ENCODE results near the gene RFTN1.

The RFTN1 gene

DNA sequence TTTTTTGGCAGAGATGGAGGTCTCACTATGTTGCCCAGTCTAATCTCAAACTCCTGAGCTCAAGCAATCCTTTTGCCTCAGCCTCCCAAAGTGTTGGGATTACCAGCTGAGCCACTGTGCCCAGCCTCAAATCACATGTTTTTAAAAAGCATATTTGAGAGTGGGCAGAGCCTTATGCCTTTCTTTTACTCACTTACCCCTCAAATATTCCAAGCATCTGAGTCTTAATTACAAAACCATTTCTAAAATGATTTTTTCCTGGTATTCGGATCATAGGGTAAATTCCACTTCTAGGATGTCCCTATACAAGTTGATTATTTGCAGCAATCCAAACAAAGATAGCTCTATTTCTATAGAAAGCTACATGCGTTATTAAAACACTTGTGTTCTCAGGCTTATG is 106.1 kb downstream of the RFTN1 start:
- no peak for DNase-seq (ENCODE audit: low read depth in 3 of 3)

- DNase-seq (ENCODE audit: low read depth in 3 of 3), result no peak
These were observed 106.9 kb downstream of the RFTN1 start for GRCh38 chr3:16406579-16406978.

- DNase-seq (ENCODE audit: low read depth in 3 of 3), result no peak
These were observed 107.3 kb downstream of the RFTN1 start for GRCh38 chr3:16406166-16406565.

- no peak for DNase-seq (ENCODE audit: low read depth in 3 of 3)
These were observed 109.1 kb downstream of the RFTN1 start for GRCh38 chr3:16404349-16404895.

DNA sequence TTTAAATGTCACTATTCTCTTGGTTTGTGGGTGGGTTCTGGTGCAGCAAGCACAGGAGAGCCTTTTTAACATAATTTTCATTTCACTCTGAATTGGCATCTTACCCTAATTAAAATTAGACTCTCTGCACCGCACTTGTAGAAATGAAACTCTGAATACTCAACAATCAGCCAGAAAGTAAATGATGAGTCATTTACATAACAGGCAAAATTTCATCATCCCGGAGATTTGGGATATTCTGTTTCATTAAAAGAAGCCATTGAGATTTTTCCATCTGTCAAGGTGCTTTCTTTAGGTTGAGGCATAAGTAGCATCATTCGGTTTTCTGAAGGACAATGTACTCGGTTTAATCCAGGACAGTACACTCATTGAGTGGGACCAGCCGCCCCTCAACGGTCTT is 111.0 kb downstream of the RFTN1 start:
- no peak for DNase-seq (ENCODE audit: low read depth in 3 of 3)

DNA sequence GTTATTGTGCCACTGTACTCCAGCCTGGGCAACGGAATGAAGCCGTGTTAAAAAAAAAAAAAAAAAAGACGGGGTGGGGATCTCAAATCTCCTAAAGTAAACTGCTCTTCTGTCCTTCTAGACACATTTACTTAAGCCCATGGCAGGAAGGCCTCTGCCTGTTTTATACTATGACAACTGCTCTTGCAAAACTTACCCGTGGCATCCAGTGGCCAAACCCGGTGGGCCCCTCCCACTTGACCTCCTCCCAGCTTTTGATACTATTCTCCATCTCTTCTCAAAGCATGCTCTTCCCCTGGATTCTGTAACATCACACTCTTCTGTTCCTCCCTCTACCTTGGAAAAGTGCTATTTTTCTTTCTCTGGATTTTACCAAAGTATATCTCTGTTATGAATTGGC is 112.2 kb downstream of the RFTN1 start:
- no peak for DNase-seq (ENCODE audit: low read depth in 3 of 3)

DNA sequence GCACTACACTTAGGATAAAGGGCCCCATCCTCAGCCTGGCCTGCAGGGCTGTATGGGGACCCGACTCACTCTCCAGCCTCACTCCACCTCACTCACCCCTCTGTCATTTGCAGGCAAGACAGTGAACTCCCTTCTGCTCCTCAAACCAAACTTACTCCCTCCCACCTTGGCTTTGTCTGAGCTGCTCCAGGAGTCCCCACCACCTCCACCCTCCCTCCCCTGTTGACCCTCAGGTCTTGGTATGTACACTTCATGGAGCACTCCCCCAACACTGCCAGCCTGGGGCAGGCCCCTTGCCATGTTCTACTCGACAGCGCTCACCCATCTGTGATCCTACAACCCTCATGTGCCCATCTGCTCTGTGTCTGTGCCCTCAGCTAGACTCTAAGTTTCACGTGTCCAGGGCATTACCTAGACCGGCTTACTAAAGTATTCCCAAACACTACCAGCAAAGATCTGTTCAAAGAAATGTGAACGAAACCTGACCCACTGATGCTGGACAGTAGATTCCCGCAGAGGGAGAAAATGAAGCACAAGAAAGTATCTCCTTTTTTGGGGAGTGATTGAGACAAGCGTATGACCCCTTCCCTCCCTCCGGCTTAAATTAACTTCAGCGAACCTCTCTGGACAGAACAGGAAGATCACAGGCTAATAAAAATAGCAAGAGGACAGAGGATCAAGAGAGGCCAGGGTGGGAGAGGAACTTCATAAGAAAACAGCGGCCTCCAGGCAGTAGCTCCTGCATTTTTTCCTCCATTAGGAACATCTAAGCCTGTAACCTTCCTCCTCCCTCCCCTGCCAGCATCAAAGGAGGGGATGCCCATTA is 113.2 kb downstream of the RFTN1 start:
- DNase-seq (ENCODE audit: low read depth in 3 of 3), result no peak

GRCh38 chr3:16399473-16399872 is 114.0 kb downstream of the RFTN1 start:
- DNase-seq (ENCODE audit: low read depth in 3 of 3), result no peak

DNA sequence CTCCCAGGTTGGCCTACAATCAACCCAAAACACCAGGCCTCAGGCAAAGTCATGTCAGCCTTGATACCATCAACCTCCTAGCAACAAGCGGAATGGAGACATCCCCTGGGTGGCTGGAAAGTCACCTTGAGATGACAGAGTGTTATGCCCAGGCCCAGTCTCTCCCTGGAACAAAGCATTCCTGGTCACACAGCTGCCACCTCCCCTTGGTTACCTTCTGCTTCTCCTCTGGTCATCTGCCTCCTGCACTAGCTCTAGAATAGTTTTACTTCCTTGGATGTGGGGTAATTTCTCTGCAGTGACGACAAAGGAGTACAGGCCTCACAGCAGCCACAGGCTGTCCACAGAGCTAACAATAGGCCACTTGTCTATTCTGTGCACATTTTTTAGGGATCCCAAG is 114.9 kb downstream of the RFTN1 start:
- no peak for DNase-seq (ENCODE audit: low read depth in 3 of 3)

DNA sequence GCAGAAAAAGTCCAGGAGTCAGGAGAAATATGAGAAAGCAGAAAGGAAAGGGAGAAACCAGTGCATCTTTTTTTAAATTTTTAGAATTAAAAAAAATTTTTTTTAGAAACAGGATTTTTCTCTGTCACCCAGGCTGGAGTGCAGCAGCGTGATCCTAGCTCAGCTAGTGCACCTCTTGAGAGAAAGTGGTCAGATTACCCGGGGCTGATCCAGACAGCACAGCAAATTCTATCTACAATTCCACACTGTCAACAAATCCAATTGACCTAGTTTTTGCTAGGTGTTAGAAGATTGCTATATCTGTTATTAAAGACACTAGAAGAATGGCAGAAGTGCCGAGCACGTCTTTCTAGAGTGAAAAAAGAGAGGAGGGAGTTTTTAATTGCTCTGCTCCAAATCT is 117.3 kb downstream of the RFTN1 start:
- DNase-seq (ENCODE audit: low read depth in 3 of 3), result no peak

- DNase-seq (ENCODE audit: low read depth in 3 of 3), result no peak
These were observed 118.3 kb downstream of the RFTN1 start for GRCh38 chr3:16395212-16395611.

GRCh38 chr3:16394639-16395038 is 118.9 kb downstream of the RFTN1 start:
- DNase-seq (ENCODE audit: low read depth in 3 of 3), result no peak

DNA sequence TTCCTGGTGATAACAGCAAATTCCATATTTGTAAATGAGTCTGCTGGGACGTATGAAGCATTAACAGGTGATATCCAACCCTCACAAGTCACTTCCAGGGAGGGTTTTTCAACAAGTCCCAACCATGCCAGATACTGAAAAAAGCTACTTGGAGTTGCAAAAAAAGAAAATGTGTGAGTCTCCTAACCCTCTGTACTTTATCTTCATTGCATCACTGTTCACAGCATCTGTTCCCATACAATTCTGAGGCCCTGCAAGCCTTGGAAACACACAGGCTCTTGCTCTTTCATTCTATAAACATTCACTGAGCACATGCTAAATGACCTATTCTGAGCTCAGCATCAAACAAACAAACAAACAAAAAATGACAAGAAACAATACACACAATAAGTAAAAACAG is 120.8 kb downstream of the RFTN1 start:
- no peak for DNase-seq (ENCODE audit: low read depth in 3 of 3)

DNA sequence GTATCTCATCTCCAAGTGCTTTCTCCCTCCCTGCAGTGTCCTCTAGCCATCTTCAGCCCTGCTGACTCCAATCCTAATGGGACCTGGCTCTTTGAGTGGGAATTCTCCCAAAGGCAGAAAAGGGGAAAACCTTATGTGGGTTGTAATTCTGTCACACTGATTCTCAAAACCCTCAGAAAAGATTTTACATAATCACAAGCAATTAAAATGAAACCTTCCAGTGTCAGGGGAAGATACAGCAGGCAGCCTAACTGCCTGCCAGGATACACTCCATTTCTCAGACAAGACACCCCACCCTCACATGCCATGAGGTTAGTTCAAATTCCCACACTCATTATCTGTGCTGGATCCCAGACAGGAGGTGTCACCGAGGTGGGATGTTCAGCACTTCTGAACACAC is 121.4 kb downstream of the RFTN1 start:
- DNase-seq (ENCODE audit: low read depth in 3 of 3), result no peak

GRCh38 chr3:16390581-16390980 is 122.9 kb downstream of the RFTN1 start:
- DNase-seq (ENCODE audit: low read depth in 3 of 3), result no peak

DNA sequence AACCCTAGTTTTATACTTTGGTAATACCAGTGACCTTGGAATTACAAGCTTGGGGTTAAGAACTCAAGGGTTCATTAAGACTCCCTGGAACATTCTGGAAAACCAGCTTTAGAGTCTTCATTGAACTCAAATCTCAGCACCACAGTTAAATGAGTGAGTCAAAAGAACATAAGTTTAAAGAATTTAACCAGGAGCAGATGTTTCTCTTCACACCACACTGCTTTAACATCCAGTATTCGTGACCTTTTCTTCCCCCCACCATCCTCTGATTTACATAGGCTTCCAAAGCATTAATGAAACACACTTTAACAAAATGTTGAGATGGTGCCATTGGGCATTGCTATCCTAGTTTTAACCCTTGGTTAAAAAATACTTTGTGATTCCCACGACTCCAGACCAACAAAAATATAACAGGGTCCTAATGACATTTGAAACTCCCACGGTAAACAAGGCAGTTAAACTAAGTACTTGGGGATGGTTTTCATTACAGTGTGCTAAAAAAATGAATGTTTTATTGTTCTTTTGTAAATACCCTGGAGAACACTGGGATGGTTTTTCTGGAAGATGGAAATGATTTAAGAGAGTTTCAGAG is 124.6 kb downstream of the RFTN1 start:
- DNase-seq (ENCODE audit: low read depth in 3 of 3), result no peak

DNA sequence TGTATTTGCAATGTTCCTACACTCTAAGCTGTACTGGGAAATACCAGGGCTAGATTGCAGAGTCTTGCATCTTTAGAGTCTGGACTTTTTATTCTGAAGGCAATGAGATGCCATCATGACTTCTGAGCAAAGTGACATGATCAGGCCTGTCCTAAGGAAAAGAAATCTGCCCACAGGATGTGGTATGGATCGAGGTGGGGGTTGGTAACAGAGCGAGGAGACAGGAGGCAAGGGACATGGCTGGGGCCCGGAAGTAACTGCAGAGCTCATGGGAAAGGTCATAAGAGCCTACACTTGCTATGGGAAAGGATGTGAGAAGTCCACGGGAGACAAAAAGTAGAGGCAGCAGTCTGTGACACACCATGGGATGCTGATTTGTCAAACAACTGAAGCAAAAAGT is 126.9 kb downstream of the RFTN1 start:
- no peak for DNase-seq (ENCODE audit: low read depth in 3 of 3)

GRCh38 chr3:16385151-16385550 is 128.3 kb downstream of the RFTN1 start:
- no peak for DNase-seq (ENCODE audit: low read depth in 3 of 3)

- DNase-seq (ENCODE audit: low read depth in 3 of 3), result no peak
These were observed 129.6 kb downstream of the RFTN1 start for GRCh38 chr3:16383864-16384263.

DNA sequence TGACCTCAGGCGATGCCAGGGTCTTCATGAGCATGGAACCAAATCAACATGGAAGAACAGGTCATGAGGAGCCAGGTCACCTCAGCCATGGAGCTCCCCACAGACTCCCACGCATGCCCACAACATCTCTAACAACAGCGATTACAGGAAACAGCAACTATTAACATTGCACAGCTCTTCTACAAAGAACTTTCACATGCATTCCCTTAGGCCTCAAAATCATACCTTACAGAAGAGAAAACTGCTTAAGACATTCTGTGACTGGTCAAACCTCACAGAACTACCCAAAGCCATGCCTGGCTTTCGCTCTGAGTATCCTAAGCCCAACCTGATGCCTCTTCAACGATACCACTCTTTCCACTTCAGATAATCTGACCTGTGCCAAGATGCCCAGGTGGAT is 130.7 kb downstream of the RFTN1 start:
- DNase-seq (ENCODE audit: low read depth in 3 of 3), result no peak

DNA sequence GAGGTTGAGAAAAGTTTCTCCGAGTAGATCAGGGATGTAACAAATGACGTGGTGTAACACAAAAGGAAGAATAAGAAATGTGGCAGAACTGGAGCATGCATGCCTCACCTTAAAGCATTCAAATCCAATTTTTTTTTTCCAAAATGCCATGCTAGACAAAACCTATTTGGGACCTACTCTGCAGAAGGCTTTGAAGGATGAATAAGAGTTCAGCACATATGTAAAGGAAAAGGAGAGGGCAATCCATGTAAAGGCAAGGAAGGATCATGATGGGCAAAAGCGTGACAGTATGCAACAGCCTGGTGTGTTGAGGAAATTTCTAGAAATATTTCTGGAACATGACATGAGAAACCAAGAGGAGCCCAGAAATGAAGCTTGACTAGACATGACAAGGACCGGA is 132.1 kb downstream of the RFTN1 start:
- no peak for DNase-seq (ENCODE audit: low read depth in 3 of 3)

DNA sequence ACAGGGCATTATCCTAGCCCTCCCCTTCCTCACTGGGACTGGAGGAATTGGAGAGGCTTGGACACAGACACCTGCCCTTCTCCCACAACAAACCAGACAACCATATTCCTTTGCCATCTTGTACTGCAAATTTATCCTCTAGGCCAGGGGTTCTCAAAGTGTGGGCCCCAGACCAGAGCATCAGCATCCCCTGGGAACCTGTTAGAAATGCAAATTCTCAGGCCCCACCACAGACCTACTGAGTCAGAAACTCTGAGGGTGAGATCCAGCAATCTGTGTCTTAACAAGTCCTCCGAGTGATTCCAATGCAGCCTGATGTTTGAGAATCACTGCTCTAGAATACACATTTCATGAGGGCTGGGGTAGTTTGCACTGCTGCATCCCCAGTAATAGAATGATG is 133.1 kb downstream of the RFTN1 start:
- DNase-seq (ENCODE audit: low read depth in 3 of 3), result no peak

DNA sequence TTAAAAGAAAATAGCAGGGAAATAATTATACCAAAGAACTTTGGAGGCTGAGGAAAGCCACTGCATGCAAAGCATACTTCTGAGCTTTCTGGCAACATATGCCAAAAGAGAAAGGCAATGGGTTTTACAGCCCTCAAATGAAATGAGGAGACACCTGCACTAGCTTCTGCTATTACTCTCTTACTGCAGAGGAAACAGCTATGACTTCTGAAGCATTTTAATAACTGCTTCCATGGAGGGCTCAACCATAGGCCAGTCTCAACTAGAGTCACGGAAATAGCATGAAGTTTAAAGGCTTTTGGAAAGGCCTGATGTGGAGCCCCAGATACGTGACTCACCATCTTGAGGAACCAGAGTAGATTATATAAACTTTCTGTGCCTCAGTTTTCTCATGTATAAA is 133.7 kb downstream of the RFTN1 start:
- no peak for DNase-seq (ENCODE audit: low read depth in 3 of 3)
